ENCODE data around the gene SLC17A3.

DNA sequence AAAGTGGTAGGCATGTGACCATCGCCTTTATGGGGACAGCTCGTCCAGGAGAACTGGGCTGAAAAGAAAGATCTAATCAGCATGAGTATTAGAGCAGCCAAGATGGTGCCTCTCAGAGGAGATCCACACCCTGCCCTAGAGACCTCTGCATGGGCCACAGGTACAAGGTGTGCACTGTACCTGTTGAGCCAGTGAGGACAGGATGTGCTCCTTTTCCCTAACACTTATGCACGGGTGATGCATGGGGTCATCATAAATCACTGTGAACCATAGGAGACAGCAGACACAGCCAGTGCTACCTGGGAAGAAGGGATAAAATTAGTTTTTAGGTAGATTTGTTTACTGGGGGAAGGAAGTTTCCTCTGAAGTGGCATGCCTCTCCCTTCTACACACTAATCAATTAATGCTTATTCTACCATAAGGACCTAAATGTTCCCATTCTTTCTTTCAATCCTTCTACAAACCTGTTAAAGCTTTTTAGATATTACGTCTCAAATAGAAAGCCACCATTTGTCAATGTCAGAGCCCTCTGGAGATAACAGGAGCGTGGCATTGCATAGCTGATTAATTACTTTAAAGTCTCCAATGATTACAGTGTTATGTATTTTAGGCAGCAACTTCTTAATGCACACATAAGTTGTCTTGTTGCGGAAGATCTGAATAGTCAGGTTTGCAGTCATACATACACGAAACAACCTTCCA lies 42.9 kb upstream of the SLC17A3 start:
- TF ChIP-seq, protein P1, sequence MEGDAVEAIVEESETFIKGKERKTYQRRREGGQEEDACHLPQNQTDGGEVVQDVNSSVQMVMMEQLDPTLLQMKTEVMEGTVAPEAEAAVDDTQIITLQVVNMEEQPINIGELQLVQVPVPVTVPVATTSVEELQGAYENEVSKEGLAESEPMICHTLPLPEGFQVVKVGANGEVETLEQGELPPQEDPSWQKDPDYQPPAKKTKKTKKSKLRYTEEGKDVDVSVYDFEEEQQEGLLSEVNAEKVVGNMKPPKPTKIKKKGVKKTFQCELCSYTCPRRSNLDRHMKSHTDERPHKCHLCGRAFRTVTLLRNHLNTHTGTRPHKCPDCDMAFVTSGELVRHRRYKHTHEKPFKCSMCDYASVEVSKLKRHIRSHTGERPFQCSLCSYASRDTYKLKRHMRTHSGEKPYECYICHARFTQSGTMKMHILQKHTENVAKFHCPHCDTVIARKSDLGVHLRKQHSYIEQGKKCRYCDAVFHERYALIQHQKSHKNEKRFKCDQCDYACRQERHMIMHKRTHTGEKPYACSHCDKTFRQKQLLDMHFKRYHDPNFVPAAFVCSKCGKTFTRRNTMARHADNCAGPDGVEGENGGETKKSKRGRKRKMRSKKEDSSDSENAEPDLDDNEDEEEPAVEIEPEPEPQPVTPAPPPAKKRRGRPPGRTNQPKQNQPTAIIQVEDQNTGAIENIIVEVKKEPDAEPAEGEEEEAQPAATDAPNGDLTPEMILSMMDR (IDR thresholded peaks at IDR 0.05): no peak
- TF ChIP-seq POLR2A (IDR thresholded peaks at IDR 0.05): no peak

Measured in tibial nerve (tissue), 3 donors.